Lower leg skin (tissue), 4 donors: ENCODE measurements around the gene AFF1. TPM values are rescaled to one million over a fixed set of nuclear protein-coding genes. Genes with fewer than 3 reads are reported as not detected.
A peak's percentile ranks its signal among the peaks of the same experiment; 100 is the strongest.

Experiments
- DNase-seq, 2 donors: peaks; one replicate each; pipeline ENCODE4 v3.0.0-alpha.2; 2019; ENCODE audit warnings: low spot score in 2 of 2
- H3K4me3 ChIP-seq: fragments of 200-600 bp; sonication (generic); 2 replicates; pipeline ENCODE4 v1.5.1; 2017; ENCODE audit warnings: mild to moderate bottlenecking, low read depth; ENCODE audit not compliant: poor library complexity, severe bottlenecking
- CTCF ChIP-seq, 3 donors: fragments of 450-650 bp; IDR thresholded peaks; one replicate each; pipeline ENCODE4 v1.5.1; 2016; ENCODE audit warnings: antibody characterized with exemption in 3 of 3, mild to moderate bottlenecking in 3 of 3, moderate library complexity in 2 of 3
- POLR2A ChIP-seq, 2 donors: fragments of 450-650 bp; IDR thresholded peaks; one replicate each; pipeline ENCODE4 v1.6.1; 2016 to 2017; ENCODE audit warnings: antibody characterized with exemption in 2 of 2, mild to moderate bottlenecking in 1 of 2, moderate library complexity in 1 of 2
- WGBS, 2 donors: methylation state at CpG; one replicate each; pipeline ENCODE4 v1.1.5; 2018; 5-methylcytosine and 5-hydroxymethylcytosine counted together
- intact Hi-C: fragments of 100-400 bp; cut with DNase I; formaldehyde crosslinking; loops from one replicate; pipeline ENCODE4 v1.15.0; 2023; ENCODE audit warnings: low total_unique reads
- total RNA-seq, 4 donors: library from RNA; depleted of rRNA; stranded (reverse); fragments of >200 nt; gene quantifications; one replicate each; pipeline ENCODE4 v1.1.0, GENCODE V29; 2016

The AFF1 gene
- total RNA-seq, 4 donors from 2014 or later = 58.1 to 107 (median 71.2) TPM

- TF ChIP-seq CTCF (IDR thresholded peaks at IDR 0.05) (no peak), POLR2A (IDR thresholded peaks at IDR 0.05) (no peak)
- H3K4me3 ChIP-seq = no peak overlapping the region
- no peak for DNase-seq
- intact Hi-C loops = loop anchor here (5.0 kb wide), 1 partner anchor 315 kb away; no protein-coding TSS in a partner anchor
- WGBS, 2 donors = 95 to 96% methylated on average over 4 of the region's 4 CpGs
Observed at GRCh38 chr4:86917212-86918039, 17.4 kb upstream of the AFF1 start.

GRCh38 chr4:86918539-86919072, 16.2 kb upstream of the AFF1 start:
- 41 to 43% methylated on average over 3 of the region's 3 CpGs for WGBS, 2 donors
- peak in 1 of 2 donors; percentile 70 for DNase-seq
- no peak overlapping the region for H3K4me3 ChIP-seq
- intact Hi-C loops = loop anchor here (5.0 kb wide), 1 partner anchor 314 kb away; no protein-coding TSS in a partner anchor
- TF ChIP-seq CTCF (IDR thresholded peaks at IDR 0.05) = no peak
- TF ChIP-seq POLR2A (IDR thresholded peaks at IDR 0.05) = no peak

GRCh38 chr4:86919561-86920223, 15.1 kb upstream of the AFF1 start:
- H3K4me3 ChIP-seq = no peak overlapping the region
- TF ChIP-seq POLR2A (IDR thresholded peaks at IDR 0.05) = no peak
- TF ChIP-seq CTCF (IDR thresholded peaks at IDR 0.05) = no peak
- WGBS, 2 donors = 83 to 94% methylated on average over 4 of the region's 4 CpGs
- intact Hi-C loops = loop anchor here (5.0 to 10.0 kb wide), 2 partner anchors 175 to 313 kb away; no protein-coding TSS in a partner anchor
- DNase-seq = no peak

- 47 to 56% methylated on average over 1 of the region's 1 CpG for WGBS, 2 donors
- no peak for DNase-seq
- H3K4me3 ChIP-seq = no peak overlapping the region
- intact Hi-C loops = loop anchor here (10.0 kb wide), 1 partner anchor 173 kb away; no protein-coding TSS in a partner anchor
- no peak for TF ChIP-seq POLR2A (IDR thresholded peaks at IDR 0.05)
- TF ChIP-seq CTCF (IDR thresholded peaks at IDR 0.05) = no peak
Observed at GRCh38 chr4:86921608-86922252, 13.1 kb upstream of the AFF1 start.

- no peak overlapping the region for H3K4me3 ChIP-seq
- DNase-seq = no peak
- 42 to 50% methylated on average over 2 of the region's 2 CpGs for WGBS, 2 donors
- intact Hi-C loops = loop anchor here (10.0 kb wide), 1 partner anchor 170 kb away; no protein-coding TSS in a partner anchor
- no peak for TF ChIP-seq POLR2A (IDR thresholded peaks at IDR 0.05)
- no peak for TF ChIP-seq CTCF (IDR thresholded peaks at IDR 0.05)
Observed at GRCh38 chr4:86924811-86925210, 10.0 kb upstream of the AFF1 start.
